ENCODE measurements around the gene JUP.

JUP gene

DNA sequence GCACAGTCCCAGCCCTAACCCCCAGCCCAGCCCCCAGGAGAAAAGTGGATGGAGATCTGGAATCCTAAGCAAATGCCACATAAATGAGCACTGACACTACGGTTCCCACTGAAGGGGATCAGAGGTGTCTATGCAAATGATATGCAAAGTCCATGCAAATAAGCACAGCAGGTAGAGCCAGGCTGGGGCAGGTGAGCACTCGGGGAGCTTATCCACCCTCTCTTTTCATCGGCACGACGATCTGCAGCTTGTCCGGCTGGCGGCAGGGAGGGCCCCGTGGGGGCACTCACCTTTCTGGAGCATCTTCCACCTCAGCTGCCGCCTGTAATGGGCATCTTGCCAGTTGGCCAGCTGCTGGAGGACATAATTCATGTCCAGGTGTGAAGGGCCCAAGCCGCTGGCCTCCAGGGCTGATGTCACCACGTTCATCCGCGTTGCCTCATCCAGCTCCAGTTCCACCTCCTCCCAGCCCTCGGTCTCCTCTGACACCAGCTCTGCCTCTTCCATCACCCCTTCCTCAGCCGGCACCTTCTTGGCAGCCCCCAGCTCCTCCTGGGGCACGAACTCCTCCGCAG is 61.9 kb downstream of the JUP start:
- Histone ChIP-seq H3K4me1 (ENCODE audit: control insufficient read depth in 2 of 2, insufficient read depth in 2 of 2, low read length in 2 of 2) (no peaks in the 10 kb centered on the region), H3K9ac (ENCODE audit: low read depth in 1 of 2, low read length in 2 of 2) (no peak overlapping the region), H3K9me3 (ENCODE audit: control insufficient read depth in 2 of 2, low read length in 2 of 2) (no peaks in the 10 kb centered on the region), H3K27ac (ENCODE audit: low read depth in 2 of 2, low read length in 2 of 2) (no peak overlapping the region), H3K27me3 (ENCODE audit: control insufficient read depth in 2 of 2, insufficient read depth in 2 of 2, low read length in 2 of 2) (no peaks in the 10 kb centered on the region), H3K36me3 (ENCODE audit: control insufficient read depth in 2 of 2, insufficient read depth in 2 of 2, low read length in 2 of 2) (no peaks in the 10 kb centered on the region), H3K4me3 (ENCODE audit: low read length in 2 of 2) (no peak overlapping the region)

DNA sequence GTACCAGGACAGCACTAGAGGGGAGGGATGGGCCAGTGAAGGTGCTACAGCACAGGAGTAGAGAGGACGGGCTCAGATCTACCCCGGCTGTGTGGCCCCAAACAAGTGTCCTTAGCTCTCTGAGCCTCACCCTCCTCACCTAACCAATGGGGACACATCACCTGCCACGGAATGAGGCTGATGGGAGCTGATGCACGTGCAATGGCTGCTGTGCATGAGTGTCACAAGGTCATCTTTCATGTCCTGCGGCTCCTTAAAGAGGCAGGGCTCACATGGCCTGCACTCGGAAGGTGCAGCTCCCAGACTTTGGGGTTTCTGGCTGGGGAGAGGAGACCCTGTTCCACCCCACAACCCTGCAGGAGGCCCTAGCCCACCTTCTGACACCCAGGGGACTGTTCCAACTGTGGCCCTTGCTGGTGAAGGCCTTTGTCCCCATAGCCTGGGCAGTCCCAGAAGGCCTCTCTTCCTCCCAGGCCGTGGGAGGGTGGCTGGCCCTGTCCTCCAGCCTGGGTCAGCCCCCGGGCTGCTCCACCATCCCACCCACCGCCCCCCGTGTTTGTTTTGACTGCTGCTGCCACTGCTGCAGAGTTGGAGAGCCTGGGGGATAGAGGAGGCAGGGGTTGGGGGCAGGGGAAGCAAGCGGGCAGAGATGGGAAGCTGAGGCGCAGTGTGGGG is 62.6 kb downstream of the JUP start:
- H3K36me3 ChIP-seq (ENCODE audit: control insufficient read depth in 2 of 2, insufficient read depth in 2 of 2, low read length in 2 of 2), result no peaks in the 10 kb centered on the region
- no peak overlapping the region for H3K9ac ChIP-seq (ENCODE audit: low read depth in 1 of 2, low read length in 2 of 2)
- no peaks in the 10 kb centered on the region for H3K9me3 ChIP-seq (ENCODE audit: control insufficient read depth in 2 of 2, low read length in 2 of 2)
- no peaks in the 10 kb centered on the region for H3K27me3 ChIP-seq (ENCODE audit: control insufficient read depth in 2 of 2, insufficient read depth in 2 of 2, low read length in 2 of 2)
- H3K27ac ChIP-seq (ENCODE audit: low read depth in 2 of 2, low read length in 2 of 2), result no peak overlapping the region
- no peaks in the 10 kb centered on the region for H3K4me1 ChIP-seq (ENCODE audit: control insufficient read depth in 2 of 2, insufficient read depth in 2 of 2, low read length in 2 of 2)
- H3K4me3 ChIP-seq (ENCODE audit: low read length in 2 of 2), result no peak overlapping the region

DNA sequence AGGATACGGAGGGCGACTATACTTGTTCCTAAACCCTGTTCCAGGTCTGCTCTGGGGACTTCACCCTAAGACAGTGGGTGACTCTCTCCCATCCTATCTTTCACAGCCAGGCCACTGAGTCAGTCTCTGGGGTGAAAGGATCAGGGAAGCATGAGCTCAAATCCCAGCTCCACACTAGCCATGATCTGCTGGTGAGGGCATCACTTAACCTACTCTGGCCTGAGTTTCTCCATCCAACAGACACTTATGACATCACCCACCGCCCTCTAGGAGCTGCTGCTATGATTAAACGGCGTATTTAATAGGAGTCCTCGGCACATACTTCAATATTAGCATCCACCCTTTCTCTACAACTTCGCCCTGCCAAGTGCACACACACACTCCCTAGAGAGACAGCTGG is 64.3 kb downstream of the JUP start:
- Histone ChIP-seq H3K27ac (ENCODE audit: low read depth in 2 of 2, low read length in 2 of 2) (no peak overlapping the region), H3K4me3 (ENCODE audit: low read length in 2 of 2) (no peak overlapping the region), H3K4me1 (ENCODE audit: control insufficient read depth in 2 of 2, insufficient read depth in 2 of 2, low read length in 2 of 2) (no peaks in the 10 kb centered on the region), H3K27me3 (ENCODE audit: control insufficient read depth in 2 of 2, insufficient read depth in 2 of 2, low read length in 2 of 2) (peaks cover 3% of the 10 kb centered on the region in 2 donors), H3K36me3 (ENCODE audit: control insufficient read depth in 2 of 2, insufficient read depth in 2 of 2, low read length in 2 of 2) (no peaks in the 10 kb centered on the region), H3K9me3 (ENCODE audit: control insufficient read depth in 2 of 2, low read length in 2 of 2) (no peaks in the 10 kb centered on the region), H3K9ac (ENCODE audit: low read depth in 1 of 2, low read length in 2 of 2) (no peak overlapping the region)

DNA sequence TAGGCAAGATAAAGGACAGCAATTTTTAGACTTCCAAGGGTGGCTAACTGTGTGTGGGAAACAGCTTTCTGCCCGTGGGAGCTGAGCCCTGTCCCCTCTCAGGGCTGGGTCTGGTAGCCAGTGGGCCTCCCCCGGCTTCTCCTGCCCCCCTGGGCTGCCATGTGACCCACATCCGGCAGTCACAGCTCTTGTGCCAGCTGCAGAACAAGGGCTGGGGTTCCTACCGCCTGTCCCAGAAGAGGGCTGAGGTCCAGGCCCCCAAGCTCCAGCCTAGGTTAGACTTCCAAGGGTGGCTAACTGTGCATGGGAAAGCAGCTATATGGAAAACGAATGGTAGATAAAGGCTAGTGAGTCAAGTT is 68.2 kb downstream of the JUP start:
- Histone ChIP-seq H3K9me3 (ENCODE audit: control insufficient read depth in 2 of 2, low read length in 2 of 2) (no peaks in the 10 kb centered on the region), H3K9ac (ENCODE audit: low read depth in 1 of 2, low read length in 2 of 2) (no peak overlapping the region), H3K36me3 (ENCODE audit: control insufficient read depth in 2 of 2, insufficient read depth in 2 of 2, low read length in 2 of 2) (no peaks in the 10 kb centered on the region), H3K4me1 (ENCODE audit: control insufficient read depth in 2 of 2, insufficient read depth in 2 of 2, low read length in 2 of 2) (no peaks in the 10 kb centered on the region), H3K4me3 (ENCODE audit: low read length in 2 of 2) (no peak overlapping the region), H3K27ac (ENCODE audit: low read depth in 2 of 2, low read length in 2 of 2) (no peak overlapping the region), H3K27me3 (ENCODE audit: control insufficient read depth in 2 of 2, insufficient read depth in 2 of 2, low read length in 2 of 2) (peaks cover 3 to 5% of the 10 kb centered on the region in 2 donors)

DNA sequence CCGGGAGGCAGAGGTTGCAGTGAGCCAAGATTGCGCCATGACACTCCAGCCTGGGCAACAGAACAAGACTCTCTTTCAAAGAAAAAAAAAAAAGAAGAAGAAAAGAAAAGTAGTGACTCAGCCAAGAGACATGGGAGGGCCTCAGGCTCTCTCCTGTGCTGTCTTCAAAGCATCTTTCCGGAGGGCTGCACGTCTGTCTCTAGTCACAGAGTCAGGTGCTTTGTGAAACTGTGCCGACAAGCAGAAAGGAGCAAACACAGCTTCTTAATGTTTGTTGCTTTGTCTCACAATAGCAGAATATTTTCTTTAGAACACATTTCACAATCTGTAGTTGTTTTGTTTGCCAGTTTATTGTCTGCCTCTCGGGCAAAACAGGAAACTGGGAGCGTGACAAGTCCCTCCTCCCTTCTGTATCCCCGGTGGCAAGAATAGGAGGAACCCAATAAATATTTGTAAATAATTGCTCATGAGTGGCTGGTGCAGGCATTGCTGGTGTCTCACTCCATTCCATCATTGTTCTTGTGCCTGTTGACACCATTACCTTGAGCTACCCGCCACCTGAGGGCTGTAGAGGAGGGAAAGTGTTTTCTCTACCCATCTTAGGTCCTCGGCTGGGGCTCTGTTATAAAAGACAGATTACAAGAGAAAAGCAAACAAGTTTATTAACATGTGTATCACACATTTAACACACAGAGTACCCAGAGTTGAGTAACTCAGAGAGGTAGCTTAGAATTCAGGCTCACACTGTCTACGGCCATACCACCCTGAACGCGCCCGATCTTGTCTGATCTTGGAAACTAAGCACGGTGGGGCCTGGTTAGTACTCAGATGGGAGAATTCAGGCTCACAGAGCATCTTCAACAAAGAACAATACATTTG is 68.9 kb downstream of the JUP start:
- H3K4me1 ChIP-seq (ENCODE audit: control insufficient read depth in 2 of 2, insufficient read depth in 2 of 2, low read length in 2 of 2), result no peaks in the 10 kb centered on the region
- no peak overlapping the region for H3K9ac ChIP-seq (ENCODE audit: low read depth in 1 of 2, low read length in 2 of 2)
- H3K4me3 ChIP-seq (ENCODE audit: low read length in 2 of 2), result no peak overlapping the region
- H3K36me3 ChIP-seq (ENCODE audit: control insufficient read depth in 2 of 2, insufficient read depth in 2 of 2, low read length in 2 of 2), result no peaks in the 10 kb centered on the region
- H3K9me3 ChIP-seq (ENCODE audit: control insufficient read depth in 2 of 2, low read length in 2 of 2), result no peaks in the 10 kb centered on the region
- H3K27me3 ChIP-seq (ENCODE audit: control insufficient read depth in 2 of 2, insufficient read depth in 2 of 2, low read length in 2 of 2), result peaks cover 3 to 5% of the 10 kb centered on the region in 2 donors
- H3K27ac ChIP-seq (ENCODE audit: low read depth in 2 of 2, low read length in 2 of 2), result no peak overlapping the region

DNA sequence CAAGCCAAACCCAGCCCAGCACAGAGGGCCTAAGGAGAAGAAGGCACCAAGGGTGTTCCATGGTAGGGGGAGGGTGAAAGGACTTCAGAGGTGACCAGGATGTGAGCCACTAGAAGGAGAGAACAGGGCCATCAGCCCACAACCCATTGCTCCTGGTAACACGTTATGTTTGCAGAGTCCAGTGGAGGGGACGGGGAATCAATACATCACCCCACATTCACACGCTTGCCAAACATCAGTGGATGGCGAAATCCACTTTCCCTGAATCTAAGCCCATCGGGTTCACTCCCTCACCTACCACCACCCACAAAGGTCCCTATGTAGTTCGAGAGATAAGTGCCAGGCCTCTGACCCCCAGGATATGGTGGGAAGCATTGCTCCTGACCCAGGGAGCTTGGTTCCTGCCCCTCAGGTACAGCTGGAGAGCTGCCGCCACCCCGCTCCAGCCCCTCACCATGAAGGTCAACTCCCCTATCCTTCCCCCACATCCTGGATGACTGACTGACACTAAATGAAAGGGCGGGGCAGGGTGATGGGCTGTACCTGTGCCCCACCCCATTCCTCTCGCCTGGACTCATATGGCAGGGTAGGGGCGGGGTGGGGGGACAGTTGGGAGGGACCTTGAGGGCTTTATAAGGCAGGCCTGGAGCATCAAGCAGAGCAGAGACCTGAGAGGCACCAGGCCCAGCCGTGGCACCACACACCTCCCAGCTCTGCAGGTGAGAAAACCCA is 74.7 kb downstream of the JUP start, which contains the start of gene GAST:
Gene GAST (plus strand): TSS at position 663 of the 732 bp plus-strand sequence. CDS start 3,106 bp downstream, outside the sequence.
- Histone ChIP-seq H3K27me3 (ENCODE audit: control insufficient read depth in 2 of 2, insufficient read depth in 2 of 2, low read length in 2 of 2) (peaks cover 0 to 3% of the 10 kb centered on the region in 2 donors), H3K4me3 (ENCODE audit: low read length in 2 of 2) (no peak within 1 kb of the TSS), H3K27ac (ENCODE audit: low read depth in 2 of 2, low read length in 2 of 2) (no peak within 1 kb of the TSS), H3K4me1 (ENCODE audit: control insufficient read depth in 2 of 2, insufficient read depth in 2 of 2, low read length in 2 of 2) (no peaks in the 10 kb centered on the region), H3K9me3 (ENCODE audit: control insufficient read depth in 2 of 2, low read length in 2 of 2) (no peaks in the 10 kb centered on the region), H3K36me3 (ENCODE audit: control insufficient read depth in 2 of 2, insufficient read depth in 2 of 2, low read length in 2 of 2) (no peaks in the 10 kb centered on the region), H3K9ac (ENCODE audit: low read depth in 1 of 2, low read length in 2 of 2) (no peak within 1 kb of the TSS)

DNA sequence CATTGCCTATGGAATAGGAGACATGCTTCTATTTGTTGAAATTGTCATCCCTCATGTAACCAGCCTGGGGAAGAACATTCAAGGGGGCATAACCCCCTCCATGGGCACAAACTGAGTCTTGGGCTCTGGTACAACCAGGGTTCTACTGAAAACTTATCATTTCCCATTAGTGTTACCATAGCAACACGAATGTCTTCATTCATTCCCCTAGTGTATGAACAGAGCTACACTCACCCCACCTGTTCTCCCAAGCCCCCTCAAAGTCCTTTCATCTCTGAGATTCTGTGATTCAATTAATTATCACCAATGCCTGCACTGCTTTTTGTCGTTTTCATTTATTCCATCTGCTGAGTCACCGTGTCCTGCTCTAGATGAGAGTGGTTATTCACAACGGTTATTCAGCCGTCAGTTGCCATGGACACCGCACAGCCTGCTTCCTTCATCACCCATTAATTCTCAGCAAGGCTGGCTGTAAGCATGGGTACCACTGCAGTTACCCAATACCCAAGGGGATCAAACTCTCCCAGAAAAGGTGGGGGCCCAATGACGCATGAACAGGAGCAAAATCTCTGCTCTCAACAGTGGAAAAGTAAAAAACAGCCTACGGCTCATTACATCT is 75.9 kb downstream of the JUP start:
- Histone ChIP-seq H3K27ac (ENCODE audit: low read depth in 2 of 2, low read length in 2 of 2) (no peak overlapping the region), H3K4me1 (ENCODE audit: control insufficient read depth in 2 of 2, insufficient read depth in 2 of 2, low read length in 2 of 2) (no peaks in the 10 kb centered on the region), H3K9me3 (ENCODE audit: control insufficient read depth in 2 of 2, low read length in 2 of 2) (no peaks in the 10 kb centered on the region), H3K9ac (ENCODE audit: low read depth in 1 of 2, low read length in 2 of 2) (no peak overlapping the region), H3K4me3 (ENCODE audit: low read length in 2 of 2) (no peak overlapping the region), H3K27me3 (ENCODE audit: control insufficient read depth in 2 of 2, insufficient read depth in 2 of 2, low read length in 2 of 2) (peaks cover 0 to 2% of the 10 kb centered on the region in 2 donors), H3K36me3 (ENCODE audit: control insufficient read depth in 2 of 2, insufficient read depth in 2 of 2, low read length in 2 of 2) (no peaks in the 10 kb centered on the region)

DNA sequence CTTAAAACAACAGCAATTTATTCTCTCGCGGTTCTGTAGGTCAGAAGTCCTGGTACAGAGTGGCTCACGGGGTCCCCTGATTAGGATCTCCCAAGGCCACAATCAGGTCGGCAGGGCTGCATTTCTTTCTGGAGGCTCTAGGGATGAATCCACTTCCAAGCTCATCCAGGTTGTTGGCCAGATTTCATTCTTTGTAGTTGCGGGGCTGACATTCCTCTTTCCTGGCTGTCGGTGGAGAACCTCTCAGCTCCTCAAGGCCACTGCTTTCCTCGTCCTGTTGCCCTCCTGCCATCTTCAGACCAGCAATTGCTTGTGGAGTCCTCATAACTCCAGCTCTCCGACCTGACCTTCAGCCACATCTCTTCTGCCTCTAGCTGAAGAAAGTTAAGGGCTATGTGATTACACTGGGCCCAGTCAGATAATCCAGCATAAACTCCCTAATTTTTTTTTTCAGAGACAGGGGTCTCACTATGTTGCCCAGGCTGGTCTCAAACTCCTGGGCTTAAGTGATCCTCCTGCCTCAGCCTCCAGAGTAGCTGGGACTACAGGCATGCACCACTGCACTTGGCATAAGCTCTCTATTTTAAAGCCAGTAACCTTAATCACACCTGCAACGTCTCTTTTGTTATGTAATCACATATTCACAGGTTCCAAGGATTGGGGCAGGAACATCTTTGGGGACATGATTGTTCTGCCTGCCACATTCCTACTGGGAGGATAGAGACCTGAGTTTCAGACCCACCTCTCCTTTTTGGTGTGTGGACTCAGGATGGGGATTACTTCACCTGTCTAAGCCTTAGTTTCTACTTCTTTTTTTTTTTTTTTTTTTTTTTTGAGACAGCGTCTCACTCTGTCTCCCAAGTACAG is 78.5 kb downstream of the JUP start:
- no peaks in the 10 kb centered on the region for H3K4me1 ChIP-seq (ENCODE audit: control insufficient read depth in 2 of 2, insufficient read depth in 2 of 2, low read length in 2 of 2)
- no peaks in the 10 kb centered on the region for H3K36me3 ChIP-seq (ENCODE audit: control insufficient read depth in 2 of 2, insufficient read depth in 2 of 2, low read length in 2 of 2)
- no peak overlapping the region for H3K9ac ChIP-seq (ENCODE audit: low read depth in 1 of 2, low read length in 2 of 2)
- H3K27me3 ChIP-seq (ENCODE audit: control insufficient read depth in 2 of 2, insufficient read depth in 2 of 2, low read length in 2 of 2), result peaks cover 0 to 2% of the 10 kb centered on the region in 2 donors
- H3K4me3 ChIP-seq (ENCODE audit: low read length in 2 of 2), result no peak overlapping the region
- H3K9me3 ChIP-seq (ENCODE audit: control insufficient read depth in 2 of 2, low read length in 2 of 2), result no peaks in the 10 kb centered on the region
- H3K27ac ChIP-seq (ENCODE audit: low read depth in 2 of 2, low read length in 2 of 2), result no peak overlapping the region
